OCI-LY3 (cell line): Measurements from ENCODE around the gene TMEM164.

Experiments
- H2AFZ ChIP-seq: fragments of 200-600, 300-600 bp; shearing (Covaris generic); 2 replicates; pipeline ENCODE4 v1.6.0; 2014; ENCODE audit warnings: antibody characterized with exemption, low read depth, low read length
- H3K27ac ChIP-seq: fragments of 200-600, 300-600 bp; sonication (generic); 2 replicates; pipeline ENCODE4 v1.5.1; 2014; ENCODE audit warnings: mild to moderate bottlenecking, low read length, moderate library complexity, mixed read lengths
- H3K27me3 ChIP-seq: fragments of 200-600, 300-600 bp; sonication (generic); 2 replicates; pipeline ENCODE4 v1.6.1; 2014; ENCODE audit warnings: low read depth, low read length, mixed read lengths
- H3K36me3 ChIP-seq: fragments of 200-600, 300-600 bp; sonication (generic); replicated peaks from 2 replicates; pipeline ENCODE3; 2014; ENCODE audit warnings: low read depth, low read length, mixed read lengths
- H3K4me1 ChIP-seq: fragments of 300-600, 200-600 bp; sonication (generic); 2 replicates; pipeline ENCODE4 v1.6.1; 2014; ENCODE audit warnings: low read length, mixed read lengths
- H3K4me2 ChIP-seq: fragments of 200-600, 300-600 bp; sonication (generic); 2 replicates; pipeline ENCODE4 v1.6.1; 2014; ENCODE audit warnings: low read length, mixed read lengths
- H3K4me3 ChIP-seq: fragments of 300-600, 200-600 bp; sonication (generic); 2 replicates; pipeline ENCODE4 v1.5.1; 2014; ENCODE audit warnings: antibody characterized with exemption, mild to moderate bottlenecking, low read length, moderate library complexity
- H3K79me2 ChIP-seq: fragments of 300-600, 200-600 bp; shearing (Covaris generic); 2 replicates; pipeline ENCODE4 v1.6.1; 2014; ENCODE audit warnings: mild to moderate bottlenecking, low read length, mixed read lengths
- H3K9ac ChIP-seq: fragments of 300-600, 200-600 bp; shearing (Covaris generic); 2 replicates; pipeline ENCODE4 v1.6.0; 2014; ENCODE audit warnings: mild to moderate bottlenecking, low read length, moderate library complexity
- H3K9me3 ChIP-seq: fragments of 200-600, 300-600 bp; shearing (Covaris generic); 2 replicates; pipeline ENCODE4 v1.6.1; 2014; ENCODE audit warnings: low read length, mixed read lengths; ENCODE audit not compliant: insufficient read depth
- H4K20me1 ChIP-seq: fragments of 200-600, 300-600 bp; sonication (generic); 2 replicates; pipeline ENCODE4 v1.6.1; 2016; ENCODE audit warnings: low read length, mixed read lengths; ENCODE audit not compliant: insufficient read depth
- CTCF ChIP-seq: fragments of 200-600, 300-600 bp; sonication (generic); IDR thresholded peaks from 2 replicates; pipeline ENCODE4 v1.5.1; 2014; ENCODE audit warnings: antibody characterized with exemption, low read length, low read depth
- EZH2phosphoT487 ChIP-seq: fragments of 200-600 bp; shearing (Covaris generic); IDR thresholded peaks from 2 replicates; pipeline ENCODE4 v1.6.1; 2018; ENCODE audit warnings: antibody characterized with exemption, mixed run types, low read depth

The TMEM164 gene

GRCh38 chrX:110000847-110001713 is 1.8 kb upstream of the TMEM164 start:
- Histone ChIP-seq H3K4me2 (peak overlapping the region; percentile 87), H2AFZ (no peak overlapping the region), H3K27me3 (no peaks in the 10 kb centered on the region), H3K27ac (no peak overlapping the region), H3K36me3 (peaks cover 4% of the 10 kb centered on the region), H3K79me2 (peaks cover 29% of the 10 kb centered on the region), H4K20me1 (no peaks in the 10 kb centered on the region), H3K9me3 (no peaks in the 10 kb centered on the region), H3K4me1 (peaks cover 27% of the 10 kb centered on the region), H3K9ac (peak overlapping the region; percentile 95), H3K4me3 (peak overlapping the region; percentile 94)
- no peak for TF ChIP-seq CTCF
- TF ChIP-seq EZH2phosphoT487 = no peak

GRCh38 chrX:110001740-110002299 is 1.1 kb upstream of the TMEM164 start:
- H3K4me1 ChIP-seq = peaks cover 34% of the 10 kb centered on the region
- peaks cover 36% of the 10 kb centered on the region for H3K79me2 ChIP-seq
- H3K4me2 ChIP-seq = peak overlapping the region; percentile 87
- H3K9me3 ChIP-seq = no peaks in the 10 kb centered on the region
- no peaks in the 10 kb centered on the region for H3K27me3 ChIP-seq
- H4K20me1 ChIP-seq = no peaks in the 10 kb centered on the region
- peak overlapping the region; percentile 95 for H3K9ac ChIP-seq
- peak overlapping the region; percentile 94 for H3K4me3 ChIP-seq
- H3K36me3 ChIP-seq = peaks cover 4% of the 10 kb centered on the region
- H3K27ac ChIP-seq = peak overlapping the region; percentile 85
- peak overlapping the region; percentile 78 for H2AFZ ChIP-seq
- TF ChIP-seq CTCF (no peak), EZH2phosphoT487 (no peak)

GRCh38 chrX:110003167-110004156 is 548 bp downstream of the TMEM164 start:
- peak overlapping the region; percentile 87 for H3K4me2 ChIP-seq
- H4K20me1 ChIP-seq = no peaks in the 10 kb centered on the region
- no peaks in the 10 kb centered on the region for H3K27me3 ChIP-seq
- peak overlapping the region; percentile 94 for H3K4me3 ChIP-seq
- H3K79me2 ChIP-seq = peaks cover 51% of the 10 kb centered on the region
- peaks cover 4% of the 10 kb centered on the region for H3K36me3 ChIP-seq
- H2AFZ ChIP-seq = no peak overlapping the region
- peak overlapping the region; percentile 95 for H3K9ac ChIP-seq
- peak overlapping the region; percentile 85 for H3K27ac ChIP-seq
- peaks cover 43% of the 10 kb centered on the region for H3K4me1 ChIP-seq
- H3K9me3 ChIP-seq = no peaks in the 10 kb centered on the region
- TF ChIP-seq CTCF (no peak), EZH2phosphoT487 (no peak)
